Measurements from ENCODE around the gene MRPS31. TPM values are rescaled to one million over a fixed set of nuclear protein-coding genes. Genes with fewer than 3 reads are reported as not detected.

Gene MRPS31
- total RNA-seq, 2 donors from 2014 or later, result 19.2 to 19.9 TPM

GRCh38 chr13:40681341-40682146 lies 89.4 kb downstream of the MRPS31 start:
- TF ChIP-seq POLR2AphosphoS5 (IDR thresholded peaks at IDR 0.05), result no peak
- TF ChIP-seq POLR2A (IDR thresholded peaks at IDR 0.05), result no peak
- TF ChIP-seq CTCF (IDR thresholded peaks at IDR 0.05), result no peak
- 47% methylated on average over 7 of the region's 7 CpGs for WGBS
- Histone ChIP-seq H3K4me1 (replicated peaks) (no peaks in the 10 kb centered on the region), H3K27ac (no peak overlapping the region), H3K4me3 (no peak overlapping the region), H3K36me3 (no peaks in the 10 kb centered on the region), H3K27me3 (replicated peaks; ENCODE audit: insufficient read depth) (no peaks in the 10 kb centered on the region), H3K9me3 (no peaks in the 10 kb centered on the region)
- intact Hi-C loops (cut with DNase I), result loop anchor here (2.0 to 5.0 kb wide), 3 partner anchors 609 to 995 kb away; no protein-coding TSS in a partner anchor
- no peak for DNase-seq (ENCODE audit: low spot score)

GRCh38 chr13:40680659-40681323 lies 90.2 kb downstream of the MRPS31 start:
- H3K9me3 ChIP-seq, result no peaks in the 10 kb centered on the region
- H3K27me3 ChIP-seq (replicated peaks; ENCODE audit: insufficient read depth), result no peaks in the 10 kb centered on the region
- TF ChIP-seq CTCF (IDR thresholded peaks at IDR 0.05), result no peak
- no peak for TF ChIP-seq POLR2A (IDR thresholded peaks at IDR 0.05)
- TF ChIP-seq POLR2AphosphoS5 (IDR thresholded peaks at IDR 0.05), result no peak
- no peak overlapping the region for H3K4me3 ChIP-seq
- 86% methylated on average over 7 of the region's 7 CpGs for WGBS
- no peaks in the 10 kb centered on the region for H3K4me1 ChIP-seq (replicated peaks)
- H3K36me3 ChIP-seq, result no peaks in the 10 kb centered on the region
- H3K27ac ChIP-seq, result no peak overlapping the region
- intact Hi-C loops (cut with DNase I), result loop anchor here (5.0 kb wide), 2 partner anchors 608 to 738 kb away; no protein-coding TSS in a partner anchor
- DNase-seq (ENCODE audit: low spot score), result no peak

GRCh38 chr13:40679480-40679985 lies 91.5 kb downstream of the MRPS31 start:
- no peak for TF ChIP-seq POLR2A (IDR thresholded peaks at IDR 0.05)
- TF ChIP-seq CTCF (IDR thresholded peaks at IDR 0.05), result no peak
- TF ChIP-seq POLR2AphosphoS5 (IDR thresholded peaks at IDR 0.05), result no peak
- intact Hi-C loops (cut with DNase I), result no loop called here
- no peak overlapping the region for H3K27ac ChIP-seq
- H3K27me3 ChIP-seq (replicated peaks; ENCODE audit: insufficient read depth), result no peaks in the 10 kb centered on the region
- no peaks in the 10 kb centered on the region for H3K9me3 ChIP-seq
- H3K36me3 ChIP-seq, result no peaks in the 10 kb centered on the region
- DNase-seq (ENCODE audit: low spot score), result no peak
- H3K4me3 ChIP-seq, result no peak overlapping the region
- no peaks in the 10 kb centered on the region for H3K4me1 ChIP-seq (replicated peaks)
- 96% methylated on average over 6 of the region's 6 CpGs for WGBS

MicroRNAs encoded within 50 kb of the gene (microRNA counts, 767-probe panel; counts per million panel counts)
- microRNA hsa-miR-320d (0 to 431 counts per million in 2 donors), microRNA hsa-miR-621 (0 to 431 counts per million in 2 donors)

Small RNAs within 50 kb of the gene (microRNA-seq; reads per million reads assigned to microRNA genes)
- gene MIR320D1, result not detected
- not detected for gene MIR621

Small RNAs within 50 kb of the gene (small RNA-seq; reads per million reads assigned to genes)
- gene MIR320D1, result 0 reads per million in 2 donors
- 0 reads per million in 2 donors for gene MIR621
- 0 reads per million in 2 donors for gene RF00017

Other genes with a start within 250 kb of the MRPS31 start
- 10 to 100 TPM; 23.5 to 46.1 TPM for gene FOXO1, start 104.5 kb downstream of the MRPS31 start, total RNA-seq
- 10 to 100 TPM in 1 of 2 donors, 1 to 10 TPM in 1; 7.4 to 32.8 TPM for gene SLC25A15, start 18.4 kb upstream of the MRPS31 start, total RNA-seq
- gene ELF1, start 248.1 kb upstream of the MRPS31 start, total RNA-seq, result 100 to 1,000 TPM; 108 to 123 TPM

All from prostate gland (tissue), 2 donors.